ENCODE results near the gene C18orf32. TPM values are rescaled to one million over a fixed set of nuclear protein-coding genes. Genes with fewer than 3 reads are reported as not detected.
"Not testable (repeated sequence)": the region's sequence is repeated elsewhere in the genome, so short reads cannot be mapped to it uniquely, and the experiment has no call there.

The C18orf32 gene
- 10 to 100 TPM; 40.4 to 42.7 (median 41.6) TPM for polyA plus RNA-seq

GRCh38 chr18:49486953-49487710 is at the start of gene C18orf32:
Gene C18orf32 (minus strand): TSS chr18:49487234. CDS start chr18:49483748, 3,486 bp downstream.
- WGBS, 3 donors: 3 to 4% (median 3%) methylated on average over 63 to 69 of the region's 69 CpGs

GRCh38 chr18:49534846-49535601 is 48.0 kb upstream of the C18orf32 start:
- WGBS, 3 donors: 79 to 85% (median 84%) methylated on average over 1 of the region's 1 CpG
- no peak overlapping the region for H3K27ac ChIP-seq (ENCODE audit: low read depth, low read length)

More at GRCh38 chr18:49486953-49487710, at the start of gene C18orf32:
- peak within 1 kb of the TSS; percentile 83 for H3K27ac ChIP-seq (ENCODE audit: low read depth, low read length)

- H3K27ac ChIP-seq (ENCODE audit: low read depth, low read length): no peak overlapping the region
- WGBS, 3 donors: 59 to 68% (median 63%) methylated on average over 10 of the region's 10 CpGs
Observed at GRCh38 chr18:49531678-49532153, 44.7 kb upstream of the C18orf32 start.

GRCh38 chr18:49529596-49529995 is 42.6 kb upstream of the C18orf32 start:
- no peak overlapping the region for H3K27ac ChIP-seq (ENCODE audit: low read depth, low read length)
- 62 to 70% (median 69%) methylated on average over 3 of the region's 3 CpGs for WGBS, 3 donors

- H3K27ac ChIP-seq (ENCODE audit: low read depth, low read length): no peak overlapping the region
- WGBS, 3 donors: 48 to 66% (median 61%) methylated on average over 8 of the region's 8 CpGs
Observed at GRCh38 chr18:49527631-49528327, 40.7 kb upstream of the C18orf32 start.

GRCh38 chr18:49525981-49526380 is 38.9 kb upstream of the C18orf32 start:
- H3K27ac ChIP-seq (ENCODE audit: low read depth, low read length): no peak overlapping the region
- 97 to 100% (median 97%) methylated on average over 2 of the region's 2 CpGs for WGBS, 3 donors

- 95 to 98% (median 97%) methylated on average over 2 of the region's 2 CpGs for WGBS, 3 donors
- no peak overlapping the region for H3K27ac ChIP-seq (ENCODE audit: low read depth, low read length)
Observed at GRCh38 chr18:49524951-49525350, 37.9 kb upstream of the C18orf32 start.

GRCh38 chr18:49524349-49524748 is 37.3 kb upstream of the C18orf32 start:
- H3K27ac ChIP-seq (ENCODE audit: low read depth, low read length): no peak overlapping the region
- WGBS, 3 donors: 87 to 93% (median 92%) methylated on average over 2 of the region's 2 CpGs

GRCh38 chr18:49523580-49524093 is 36.6 kb upstream of the C18orf32 start:
- WGBS, 3 donors: 94 to 95% (median 94%) methylated on average over 7 of the region's 7 CpGs
- not testable (repeated sequence) for H3K27ac ChIP-seq (ENCODE audit: low read depth, low read length)

- H3K27ac ChIP-seq (ENCODE audit: low read depth, low read length): no peak overlapping the region
- 73 to 81% (median 78%) methylated on average over 7 of the region's 7 CpGs for whole genome bisulfite sequencing, 3 donors
Observed at GRCh38 chr18:49521216-49521835, 34.3 kb upstream of the C18orf32 start.

GRCh38 chr18:49520661-49521145 is 33.7 kb upstream of the C18orf32 start:
- 72 to 88% (median 80%) methylated on average over 2 of the region's 2 CpGs for WGBS, 3 donors
- H3K27ac ChIP-seq (ENCODE audit: low read depth, low read length): no peak overlapping the region

GRCh38 chr18:49519101-49519971 is 32.3 kb upstream of the C18orf32 start:
- no peak overlapping the region for H3K27ac ChIP-seq (ENCODE audit: low read depth, low read length)
- 82 to 86% (median 86%) methylated on average over 10 of the region's 10 CpGs for WGBS, 3 donors

GRCh38 chr18:49517483-49517882 is 30.4 kb upstream of the C18orf32 start:
- H3K27ac ChIP-seq (ENCODE audit: low read depth, low read length): no peak overlapping the region
- 92 to 97% (median 95%) methylated on average over 2 of the region's 2 CpGs for WGBS, 3 donors

- 90 to 94% (median 91%) methylated on average over 3 of the region's 3 CpGs for WGBS, 3 donors
- H3K27ac ChIP-seq (ENCODE audit: low read depth, low read length): no peak overlapping the region
Observed at GRCh38 chr18:49515516-49515915, 28.5 kb upstream of the C18orf32 start.

GRCh38 chr18:49515003-49515402 is 28.0 kb upstream of the C18orf32 start:
- H3K27ac ChIP-seq (ENCODE audit: low read depth, low read length): not testable (repeated sequence)
- 77 to 99% (median 78%) methylated on average over 5 of the region's 5 CpGs for WGBS, 3 donors

GRCh38 chr18:49514577-49514976 is 27.5 kb upstream of the C18orf32 start:
- 71 to 73% (median 71%) methylated on average over 9 of the region's 9 CpGs for WGBS, 3 donors
- H3K27ac ChIP-seq (ENCODE audit: low read depth, low read length): no peak overlapping the region

- WGBS, 3 donors: 86 to 97% (median 97%) methylated on average over 8 of the region's 8 CpGs
- not testable (repeated sequence) for H3K27ac ChIP-seq (ENCODE audit: low read depth, low read length)
Observed at GRCh38 chr18:49512876-49513275, 25.8 kb upstream of the C18orf32 start.
